22Rv1 (cell line): Measurements from ENCODE around the gene PANX2.

Source experiments
- ZFX ChIP-seq: fragments of 450-650 bp; IDR thresholded peaks from 2 replicates; pipeline ENCODE4 v1.6.1; 2017; ENCODE audit warnings: antibody characterized with exemption, borderline replicate concordance
- TF ChIP-seq, protein P1 (sequence below): fragments of 450-650 bp; IDR thresholded peaks from 2 replicates; pipeline ENCODE4 v1.5.1; 2017; ENCODE audit warnings: mild to moderate bottlenecking

DNA sequence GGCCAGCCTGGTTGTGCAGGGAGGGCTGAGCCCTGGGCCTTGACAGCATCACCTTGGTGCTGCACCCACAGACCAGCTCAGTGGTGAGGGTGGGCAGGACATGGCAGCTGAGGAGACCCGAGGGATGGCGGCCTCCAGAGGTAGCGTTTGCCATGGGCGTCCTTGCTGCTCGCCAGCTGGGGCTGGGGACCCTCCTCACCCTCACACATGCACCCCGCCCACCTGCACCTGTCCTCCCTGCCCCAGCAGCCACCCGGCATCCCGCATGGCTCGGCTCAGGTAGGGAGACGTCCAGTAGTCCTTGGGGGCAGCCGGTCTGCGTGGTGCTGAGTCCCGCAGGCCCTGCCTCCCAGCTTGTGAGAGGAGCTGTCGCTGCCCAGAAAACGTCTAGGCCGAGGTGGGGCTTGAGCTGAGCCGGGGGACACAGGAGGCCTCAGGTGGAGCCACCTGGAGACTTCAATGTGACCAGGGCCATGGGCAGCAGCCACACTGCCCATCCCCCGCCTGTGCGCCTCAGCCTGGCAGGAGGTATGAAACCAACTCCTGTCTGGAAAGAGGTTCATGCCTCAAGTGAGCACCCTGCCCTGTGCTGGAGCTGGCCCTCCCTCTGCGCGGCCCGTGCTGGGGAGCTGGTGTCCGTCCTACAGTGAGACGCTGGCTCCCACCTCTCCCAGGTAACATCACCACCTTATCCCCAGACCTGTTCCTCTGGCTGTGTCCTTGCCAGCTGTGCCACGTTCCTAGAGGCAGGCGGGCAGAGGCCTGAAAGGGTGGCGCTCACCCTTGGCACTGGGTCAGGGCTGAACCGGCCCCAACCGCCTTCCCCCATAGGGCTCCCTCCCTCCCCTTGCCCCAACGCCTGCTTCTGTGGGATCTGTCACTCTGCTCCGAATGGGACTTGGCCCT is 11.9 kb downstream of the PANX2 start:
- TF ChIP-seq, protein P1, sequence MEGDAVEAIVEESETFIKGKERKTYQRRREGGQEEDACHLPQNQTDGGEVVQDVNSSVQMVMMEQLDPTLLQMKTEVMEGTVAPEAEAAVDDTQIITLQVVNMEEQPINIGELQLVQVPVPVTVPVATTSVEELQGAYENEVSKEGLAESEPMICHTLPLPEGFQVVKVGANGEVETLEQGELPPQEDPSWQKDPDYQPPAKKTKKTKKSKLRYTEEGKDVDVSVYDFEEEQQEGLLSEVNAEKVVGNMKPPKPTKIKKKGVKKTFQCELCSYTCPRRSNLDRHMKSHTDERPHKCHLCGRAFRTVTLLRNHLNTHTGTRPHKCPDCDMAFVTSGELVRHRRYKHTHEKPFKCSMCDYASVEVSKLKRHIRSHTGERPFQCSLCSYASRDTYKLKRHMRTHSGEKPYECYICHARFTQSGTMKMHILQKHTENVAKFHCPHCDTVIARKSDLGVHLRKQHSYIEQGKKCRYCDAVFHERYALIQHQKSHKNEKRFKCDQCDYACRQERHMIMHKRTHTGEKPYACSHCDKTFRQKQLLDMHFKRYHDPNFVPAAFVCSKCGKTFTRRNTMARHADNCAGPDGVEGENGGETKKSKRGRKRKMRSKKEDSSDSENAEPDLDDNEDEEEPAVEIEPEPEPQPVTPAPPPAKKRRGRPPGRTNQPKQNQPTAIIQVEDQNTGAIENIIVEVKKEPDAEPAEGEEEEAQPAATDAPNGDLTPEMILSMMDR, result no peak
- TF ChIP-seq ZFX, result no peak
